Hepatocyte (in vitro differentiated cells): ENCODE data around the gene MACROH2A2. TPM values are rescaled to one million over a fixed set of nuclear protein-coding genes. Genes with fewer than 3 reads are reported as not detected.

Experiments
- DNase-seq: peaks from one replicate; pipeline ENCODE4 v3.0.0-alpha.2; 2016; ENCODE audit warnings: low spot score
- H2AFZ ChIP-seq: fragments of 200-600 bp; sonication (generic); 2 replicates; pipeline ENCODE4 v1.6.0; 2016; ENCODE audit warnings: antibody characterized with exemption, mild to moderate bottlenecking
- H3K27ac ChIP-seq: fragments of 200-600 bp; sonication (generic); 2 replicates; pipeline ENCODE4 v1.5.1; 2016; ENCODE audit warnings: mild to moderate bottlenecking
- H3K27me3 ChIP-seq: fragments of 200-600 bp; sonication (generic); 2 replicates; pipeline ENCODE4 v1.6.1; 2016
- H3K36me3 ChIP-seq: fragments of 200-600 bp; sonication (generic); replicated peaks from 2 replicates; pipeline ENCODE4 v1.5.1; 2016; ENCODE audit warnings: low read depth; ENCODE audit not compliant: insufficient read depth
- H3K4me1 ChIP-seq: fragments of 200-600 bp; sonication (generic); 2 replicates; pipeline ENCODE4 v1.5.1; 2016; ENCODE audit warnings: mild to moderate bottlenecking, moderate library complexity; ENCODE audit not compliant: insufficient read depth
- H3K4me2 ChIP-seq: fragments of 200-600 bp; sonication (generic); 2 replicates; pipeline ENCODE4 v1.6.0; 2016
- H3K4me3 ChIP-seq: fragments of 200-600 bp; sonication (generic); 2 replicates; pipeline ENCODE4 v1.5.1; 2016; ENCODE audit warnings: mild to moderate bottlenecking
- H3K79me2 ChIP-seq: fragments of 200-600 bp; sonication (generic); 2 replicates; pipeline ENCODE4 v1.6.0; 2017; ENCODE audit warnings: mild to moderate bottlenecking
- H3K9me2 ChIP-seq: fragments of 200-600 bp; sonication (generic); replicated peaks from 2 replicates; pipeline ENCODE4 v1.6.0; 2017; ENCODE audit warnings: mild to moderate bottlenecking; ENCODE audit not compliant: insufficient read depth
- H3K9me3 ChIP-seq: fragments of 200-600 bp; sonication (generic); 2 replicates; pipeline ENCODE4 v1.5.1; 2016; ENCODE audit warnings: low read depth, mild to moderate bottlenecking
- H4K20me1 ChIP-seq: fragments of 200-600 bp; sonication (generic); 2 replicates; pipeline ENCODE4 v1.6.0; 2016; ENCODE audit warnings: mild to moderate bottlenecking; ENCODE audit not compliant: insufficient read depth, poor library complexity, severe bottlenecking
- CTCF ChIP-seq: fragments of 200-600 bp; sonication (generic); IDR thresholded peaks from 2 replicates; pipeline ENCODE4 v1.5.1; 2016; ENCODE audit warnings: antibody characterized with exemption, mild to moderate bottlenecking; ENCODE audit not compliant: poor library complexity
- EZH2 ChIP-seq: fragments of 200-600 bp; sonication (generic); IDR thresholded peaks from 2 replicates; pipeline ENCODE4 v1.6.1; 2016; ENCODE audit warnings: antibody characterized with exemption, mild to moderate bottlenecking, borderline replicate concordance
- EZH2phosphoT487 ChIP-seq: fragments of 200-600 bp; sonication (generic); IDR thresholded peaks from one replicate; pipeline ENCODE4 v1.6.1; 2018; ENCODE audit warnings: antibody characterized with exemption, mild to moderate bottlenecking, low read depth, moderate library complexity; ENCODE audit not compliant: unreplicated experiment, severe bottlenecking
- WGBS: methylation state at CpG from one replicate; pipeline ENCODE4 v1.1.6; 2016; ENCODE audit warnings: low lambda C conversion rate; ENCODE audit errors: missing lambda C conversion rate; 5-methylcytosine and 5-hydroxymethylcytosine counted together
- polyA plus RNA-seq: library from polyadenylated mRNA; unstranded; fragments of >200 nt; fragmentation: Nextera tagmentation; extraction: Ambion mirVana; gene quantifications from 2 replicates; pipeline ENCODE4 v1.2.1, GENCODE V29; 2016
- total RNA-seq: library from RNA; depleted of rRNA; stranded (reverse); fragments of >200 nt; gene quantifications from 2 replicates; pipeline ENCODE4 v1.2.3, GENCODE V29; 2014

MACROH2A2 gene
- total and polyA plus RNA-seq, 2 experiments from 2014 or later, result 45.7 to 47.2 TPM

- H3K79me2 ChIP-seq, result no peaks in the 10 kb centered on the region
- no peaks in the 10 kb centered on the region for H3K36me3 ChIP-seq
- no peak for DNase-seq
- no peaks in the 10 kb centered on the region for H4K20me1 ChIP-seq
- H3K9me2 ChIP-seq, result no peaks in the 10 kb centered on the region
- H3K4me1 ChIP-seq, result no peaks in the 10 kb centered on the region
- H3K9me3 ChIP-seq, result no peaks in the 10 kb centered on the region
- H3K4me2 ChIP-seq, result no peak overlapping the region
- no peaks in the 10 kb centered on the region for H3K27me3 ChIP-seq
- no peak overlapping the region for H3K4me3 ChIP-seq
- H3K27ac ChIP-seq, result no peak overlapping the region
- TF ChIP-seq CTCF (no peak), EZH2 (no peak), EZH2phosphoT487 (no peak)
- WGBS, result 96% methylated on average over 8 of the region's 8 CpGs
- no peak overlapping the region for H2AFZ ChIP-seq
These were observed 59.4 kb downstream of the MACROH2A2 start for GRCh38 chr10:70112071-70112470.

DNA sequence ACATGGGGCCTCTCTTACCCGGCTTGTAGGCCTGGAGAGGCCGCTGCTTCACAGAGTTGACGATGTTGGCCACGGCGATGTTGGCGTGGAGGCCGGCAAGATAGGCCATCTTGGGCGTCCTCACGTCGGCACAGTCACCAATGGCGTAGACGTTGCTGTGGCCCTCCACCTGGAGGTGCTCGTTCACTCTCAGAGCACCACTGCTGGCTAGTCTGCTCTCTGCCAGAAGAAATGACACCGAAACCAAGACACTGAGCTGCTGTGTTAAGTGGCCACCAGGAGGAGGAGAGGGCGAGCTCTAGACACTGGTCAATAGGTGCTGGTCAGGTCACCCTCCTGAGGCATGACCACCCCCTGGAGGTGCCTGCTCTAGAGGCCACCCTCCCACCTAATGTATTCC is 62.3 kb downstream of the MACROH2A2 start:
- 91% methylated on average over 15 of the region's 15 CpGs for WGBS
- TF ChIP-seq EZH2phosphoT487, result no peak
- TF ChIP-seq CTCF, result no peak
- TF ChIP-seq EZH2, result no peak
- H3K4me1 ChIP-seq, result no peaks in the 10 kb centered on the region
- no peaks in the 10 kb centered on the region for H3K79me2 ChIP-seq
- H3K27ac ChIP-seq, result no peak overlapping the region
- H3K36me3 ChIP-seq, result no peaks in the 10 kb centered on the region
- H4K20me1 ChIP-seq, result no peaks in the 10 kb centered on the region
- no peaks in the 10 kb centered on the region for H3K9me3 ChIP-seq
- H3K27me3 ChIP-seq, result no peaks in the 10 kb centered on the region
- no peak overlapping the region for H3K4me3 ChIP-seq
- no peak for DNase-seq
- no peaks in the 10 kb centered on the region for H3K9me2 ChIP-seq
- no peak overlapping the region for H3K4me2 ChIP-seq
- no peak overlapping the region for H2AFZ ChIP-seq

DNA sequence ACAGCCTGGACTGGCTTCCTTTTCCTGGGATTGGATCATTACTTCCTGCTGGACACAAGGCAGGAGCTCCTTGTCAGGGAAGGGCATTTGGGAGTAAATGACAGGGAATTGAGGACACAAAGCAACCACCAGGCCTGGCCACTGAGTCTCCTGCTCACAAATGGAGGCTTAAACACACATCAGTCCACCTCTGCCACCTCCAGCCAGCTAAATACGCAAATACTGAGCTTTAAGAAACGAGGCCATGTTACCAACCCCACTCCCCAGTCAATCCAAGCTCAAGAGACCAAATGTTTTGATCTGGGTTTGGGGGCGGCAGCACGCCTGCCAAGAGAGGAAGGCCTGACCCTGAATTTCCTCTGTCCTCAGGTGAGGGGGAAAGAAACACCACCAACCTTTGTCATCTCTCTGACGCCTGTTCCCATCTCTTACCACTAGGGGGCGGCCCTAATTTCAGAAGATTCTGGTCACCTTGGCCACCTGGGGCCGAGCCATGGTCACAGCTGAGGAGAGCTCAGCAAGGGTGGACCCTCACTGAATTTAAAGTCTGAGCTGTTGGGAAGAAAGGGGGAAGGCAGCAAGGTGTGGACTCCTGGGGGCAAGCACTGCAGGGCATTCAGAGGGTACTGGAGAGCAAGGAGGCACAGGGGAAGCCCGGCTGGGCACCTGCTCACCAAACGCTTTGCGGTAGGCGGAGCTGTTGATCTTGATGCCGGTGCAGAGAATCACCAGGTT is 63.5 kb downstream of the MACROH2A2 start:
- H3K36me3 ChIP-seq, result no peaks in the 10 kb centered on the region
- no peaks in the 10 kb centered on the region for H3K4me1 ChIP-seq
- 60% methylated on average over 12 of the region's 12 CpGs for WGBS
- no peak overlapping the region for H2AFZ ChIP-seq
- H3K27me3 ChIP-seq, result no peaks in the 10 kb centered on the region
- no peaks in the 10 kb centered on the region for H3K79me2 ChIP-seq
- TF ChIP-seq EZH2phosphoT487 (no peak), EZH2 (no peak), CTCF (peak; percentile 73)
- H3K27ac ChIP-seq, result no peak overlapping the region
- H3K4me2 ChIP-seq, result no peak overlapping the region
- no peaks in the 10 kb centered on the region for H3K9me2 ChIP-seq
- no peaks in the 10 kb centered on the region for H4K20me1 ChIP-seq
- DNase-seq, result peak; percentile 68
- H3K9me3 ChIP-seq, result no peaks in the 10 kb centered on the region
- no peak overlapping the region for H3K4me3 ChIP-seq
